Inferior parietal cortex (tissue), 1 donor: ENCODE measurements around the gene MLLT1.

Source experiments
- DNase-seq: peaks from one replicate; pipeline ENCODE4 v3.0.0-alpha.2; 2016; ENCODE audit errors: extremely low spot score

MLLT1 gene

DNA sequence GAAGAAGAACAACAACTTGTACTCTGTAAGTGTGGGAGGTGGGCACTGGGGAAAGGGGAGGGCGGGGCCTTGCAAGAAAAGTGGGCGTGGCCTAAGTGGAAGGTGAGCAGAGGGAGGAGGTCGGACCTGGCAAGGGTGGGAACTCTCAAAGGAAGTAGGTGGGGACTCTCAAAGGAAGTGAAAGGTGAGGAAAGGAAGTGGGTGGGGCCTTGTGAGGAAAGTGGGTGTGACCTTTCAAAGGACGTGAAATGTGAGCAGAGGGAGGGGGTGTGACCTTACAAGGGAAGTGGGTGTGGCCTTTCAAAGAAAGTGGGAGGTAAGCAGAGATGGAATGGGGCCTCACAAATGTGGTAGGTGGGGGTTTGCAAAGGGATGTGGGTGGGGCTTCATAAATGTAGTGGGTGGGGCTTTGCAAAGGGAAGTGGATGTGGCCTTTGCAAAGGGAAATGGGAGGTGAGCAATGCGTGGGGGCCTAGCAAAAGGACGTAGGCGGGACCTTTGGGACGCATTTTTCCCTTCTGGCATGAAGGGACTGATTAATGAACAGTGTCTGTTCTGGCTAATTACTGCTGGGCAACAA is 118.4 kb downstream of the MLLT1 start:
- peak; percentile 11 for DNase-seq
